H9 (cell line): ENCODE results near the gene PRR23A. TPM values are rescaled to one million over a fixed set of nuclear protein-coding genes. Genes with fewer than 3 reads are reported as not detected.

Experiments
- DNase-seq: peaks from one replicate; pipeline ENCODE4 v3.0.0-alpha.2; 2017
- H2AFZ ChIP-seq: one replicate; pipeline ENCODE4 v1.6.1; 2013; ENCODE audit warnings: mild to moderate bottlenecking, low read length, control low read depth, moderate library complexity
- H2AK5ac ChIP-seq: 2 replicates; pipeline ENCODE4 v1.6.1; 2013; ENCODE audit warnings: low read length, control low read depth, mixed read lengths; ENCODE audit not compliant: insufficient read length
- H2BK120ac ChIP-seq: one replicate; pipeline ENCODE4 v1.6.1; 2013; ENCODE audit warnings: low read depth, mild to moderate bottlenecking, low read length, control low read depth, inconsistent platforms; ENCODE audit not compliant: poor library complexity, severe bottlenecking
- H2BK12ac ChIP-seq: 2 replicates; pipeline ENCODE4 v1.6.1; 2013; ENCODE audit warnings: low read length, control low read depth, mixed read lengths, low read depth; ENCODE audit not compliant: insufficient read length
- H2BK15ac ChIP-seq: 2 replicates; pipeline ENCODE4 v1.6.1; 2013; ENCODE audit warnings: low read depth, low read length, control low read depth
- H2BK20ac ChIP-seq: one replicate; pipeline ENCODE4 v1.6.1; 2013; ENCODE audit warnings: low read depth, mild to moderate bottlenecking, low read length, control low read depth, inconsistent platforms; ENCODE audit not compliant: poor library complexity, severe bottlenecking
- H2BK5ac ChIP-seq: 2 replicates; pipeline ENCODE4 v1.6.1; 2013; ENCODE audit warnings: low read length, control low read depth, mixed read lengths; ENCODE audit not compliant: insufficient read length
- H3K14ac ChIP-seq: 2 replicates; pipeline ENCODE4 v1.6.1; 2013; ENCODE audit warnings: low read length, control low read depth; ENCODE audit not compliant: insufficient read depth
- H3K18ac ChIP-seq: 2 replicates; pipeline ENCODE4 v1.6.1; 2013; ENCODE audit warnings: low read depth, mild to moderate bottlenecking, mixed read lengths, low read length, control low read depth; ENCODE audit not compliant: insufficient read length
- H3K23ac ChIP-seq: 2 replicates; pipeline ENCODE4 v1.6.1; 2013; ENCODE audit warnings: low read length, control low read depth, mixed read lengths, low read depth; ENCODE audit not compliant: insufficient read length
- H3K23me2 ChIP-seq: 2 replicates; pipeline ENCODE4 v1.6.1; 2013; ENCODE audit warnings: low read depth, mild to moderate bottlenecking, mixed read lengths, low read length, control low read depth; ENCODE audit not compliant: insufficient read length, poor library complexity, severe bottlenecking
- H3K27ac ChIP-seq: 2 replicates; pipeline ENCODE4 v1.5.1; 2013; ENCODE audit warnings: low read length, control low read depth, mixed read lengths, low read depth; ENCODE audit not compliant: insufficient read length
- H3K27me3 ChIP-seq: 2 replicates; pipeline ENCODE4 v1.6.1; 2013; ENCODE audit warnings: low read length, control low read depth, inconsistent platforms; ENCODE audit not compliant: insufficient read depth
- H3K4ac ChIP-seq: 2 replicates; pipeline ENCODE4 v1.6.1; 2013; ENCODE audit warnings: low read depth, mild to moderate bottlenecking, control low read depth, inconsistent platforms, low read length, moderate library complexity
- H3K4me1 ChIP-seq: 2 replicates; pipeline ENCODE4 v1.6.1; 2013; ENCODE audit warnings: low read length, control low read depth, inconsistent platforms; ENCODE audit not compliant: insufficient read depth
- H3K4me2 ChIP-seq: 2 replicates; pipeline ENCODE4 v1.6.1; 2013; ENCODE audit warnings: low read length, control low read depth, mixed read lengths; ENCODE audit not compliant: insufficient read length, insufficient read depth
- H3K56ac ChIP-seq: 2 replicates; pipeline ENCODE4 v1.6.1; 2013; ENCODE audit warnings: low read depth, mild to moderate bottlenecking, mixed read lengths, low read length, control low read depth; ENCODE audit not compliant: insufficient read length
- H3K79me1 ChIP-seq: 2 replicates; pipeline ENCODE4 v1.6.1; 2013; ENCODE audit warnings: low read depth, mild to moderate bottlenecking, moderate library complexity, low read length, control low read depth, inconsistent platforms; ENCODE audit not compliant: insufficient read depth, poor library complexity, severe bottlenecking
- H3K79me2 ChIP-seq: 2 replicates; pipeline ENCODE4 v1.6.1; 2013; ENCODE audit warnings: low read length, control low read depth, inconsistent platforms; ENCODE audit not compliant: insufficient read depth
- H3K9ac ChIP-seq: 2 replicates; pipeline ENCODE4 v1.6.1; 2013; ENCODE audit warnings: low read length, control low read depth, mixed read lengths; ENCODE audit not compliant: insufficient read length; ENCODE audit errors: extremely low read depth
- H3K9me3 ChIP-seq: one replicate; pipeline ENCODE4 v1.6.1; 2013; ENCODE audit warnings: low read depth, low read length, inconsistent platforms; ENCODE audit not compliant: control insufficient read depth
- H3T11ph ChIP-seq: one replicate; pipeline ENCODE4 v1.6.1; 2013; ENCODE audit warnings: mild to moderate bottlenecking, low read length, control low read depth, inconsistent platforms
- H4K20me1 ChIP-seq: one replicate; pipeline ENCODE4 v1.6.1; 2013; ENCODE audit not compliant: control insufficient read depth, insufficient read length, insufficient read depth
- H4K5ac ChIP-seq: 2 replicates; pipeline ENCODE4 v1.6.1; 2013; ENCODE audit warnings: low read depth, mild to moderate bottlenecking, mixed read lengths, low read length, control low read depth; ENCODE audit not compliant: insufficient read length
- H4K8ac ChIP-seq: replicated peaks from 2 replicates; pipeline ENCODE4 v1.6.1; 2013; ENCODE audit warnings: low read length, control low read depth, mixed read lengths, low read depth; ENCODE audit not compliant: insufficient read length
- H4K91ac ChIP-seq: 2 replicates; pipeline ENCODE4 v1.6.1; 2013; ENCODE audit warnings: low read depth, mild to moderate bottlenecking, moderate library complexity, mixed read lengths, low read length, control low read depth; ENCODE audit not compliant: insufficient read length
- H3K27ac Mint-ChIP-seq, 3 experiments: 2 replicates in 2 of 3; 3 replicates in 1 of 3; pipeline ENCODE4 v1.8.0; 2020 to 2021; ENCODE audit warnings: mixed read lengths in 3 of 3, mild to moderate bottlenecking in 1 of 3, moderate library complexity in 1 of 3
- H3K27me3 Mint-ChIP-seq: 2 replicates; pipeline ENCODE4 v1.8.0; 2021; ENCODE audit warnings: low read depth, mild to moderate bottlenecking, moderate library complexity, mixed read lengths
- H3K36me3 Mint-ChIP-seq, 3 experiments: 2 replicates in 2 of 3; 3 replicates in 1 of 3; pipeline ENCODE4 v1.8.0; 2020 to 2021; ENCODE audit warnings: low read depth in 3 of 3, mixed read lengths in 3 of 3; ENCODE audit not compliant: insufficient read depth in 1 of 3
- H3K4me1 Mint-ChIP-seq, 2 experiments: 2 replicates each; pipeline ENCODE4 v1.8.0; 2020; ENCODE audit warnings: mixed read lengths in 2 of 2
- H3K4me3 Mint-ChIP-seq, 2 experiments: 2 replicates in 1 of 2; 3 replicates in 1 of 2; pipeline ENCODE4 v1.8.0; 2020 to 2021; ENCODE audit warnings: mild to moderate bottlenecking in 2 of 2, mixed read lengths in 2 of 2, moderate library complexity in 1 of 2
- H3K9me3 Mint-ChIP-seq, 2 experiments: 2 replicates in 1 of 2; 3 replicates in 1 of 2; pipeline ENCODE4 v1.8.0; 2020; ENCODE audit warnings: mild to moderate bottlenecking in 2 of 2, mixed read lengths in 2 of 2, moderate library complexity in 1 of 2
- CTCF ChIP-seq: fragments of 200-600 bp; sonication (generic); conservative IDR thresholded peaks from 3 replicates; pipeline ENCODE4 v1.8.0; 2021; ENCODE audit warnings: antibody characterized with exemption, mild to moderate bottlenecking
- WGBS: extraction: QIAGEN DNeasy Blood & Tissue Kit; methylation state at CpG from one replicate; pipeline ENCODE4 v1.1.7; 2013; ENCODE audit warnings: missing lambda C conversion rate, low lambda C conversion rate, mixed read lengths; ENCODE audit not compliant: insufficient read length; ENCODE audit errors: extremely low coverage; 5-methylcytosine and 5-hydroxymethylcytosine counted together
- long read RNA-seq: library from polyadenylated mRNA; unstranded; transcript quantifications from one replicate; pipeline ENCODE4 v2.0.0, GENCODE V29; 2020
- total RNA-seq: library from RNA; stranded (reverse); gene quantifications from 2 replicates; pipeline ENCODE4 v1.2.1, GENCODE V29; 2021

The PRR23A gene
- total RNA-seq: not detected in 2 replicates
- long read RNA-seq: 0 reads

GRCh38 chr3:139006051-139006716 is at the start of gene PRR23A:
PRR23A (minus strand) TSS chr3:139006268; CDS start chr3:139006268, 0 bp downstream.
- Histone ChIP-seq H3K4me2 (no peak within 1 kb of the TSS), H3K79me2 (no peaks in the 10 kb centered on the region), H3K4me1 (no peaks in the 10 kb centered on the region), H2AK5ac (no peak within 1 kb of the TSS), H2BK120ac (no peak within 1 kb of the TSS), H3K14ac (no peak within 1 kb of the TSS), H3K27ac (no peak within 1 kb of the TSS), H3K79me1 (no peaks in the 10 kb centered on the region), H2AFZ (no peak within 1 kb of the TSS), H3K23ac (no peak within 1 kb of the TSS), H2BK15ac (no peak within 1 kb of the TSS), H2BK20ac (no peak within 1 kb of the TSS), H3K9ac (no peak within 1 kb of the TSS), H4K8ac (no peak within 1 kb of the TSS), H3K23me2 (no peaks in the 10 kb centered on the region), H4K5ac (no peak within 1 kb of the TSS), H3K27me3 (no peaks in the 10 kb centered on the region), H2BK5ac (no peak within 1 kb of the TSS), H4K20me1 (no peaks in the 10 kb centered on the region), H2BK12ac (no peak within 1 kb of the TSS), H3K9me3 (no peaks in the 10 kb centered on the region), H3T11ph (no peak within 1 kb of the TSS), H4K91ac (no peak within 1 kb of the TSS), H3K18ac (no peak within 1 kb of the TSS), H3K56ac (no peak within 1 kb of the TSS), H3K4ac (no peak within 1 kb of the TSS)
- no peak within 1 kb of the TSS for H3K27ac Mint-ChIP-seq
- H3K4me3 Mint-ChIP-seq: no peak within 1 kb of the TSS
- no CpG with 5 or more reads among the region's 60 CpGs for WGBS
- no peaks in the 10 kb centered on the region; a peak in 2 of 7 replicates for H3K36me3 Mint-ChIP-seq
- H3K27me3 Mint-ChIP-seq: peaks cover 3% of the 10 kb centered on the region
- DNase-seq: no peak
- H3K9me3 Mint-ChIP-seq: peaks cover 20 to 29% of the 10 kb centered on the region in 2 experiments
- no peak for TF ChIP-seq CTCF
- no peaks in the 10 kb centered on the region for H3K4me1 Mint-ChIP-seq
